ENCODE data around the gene CD160.

DNA sequence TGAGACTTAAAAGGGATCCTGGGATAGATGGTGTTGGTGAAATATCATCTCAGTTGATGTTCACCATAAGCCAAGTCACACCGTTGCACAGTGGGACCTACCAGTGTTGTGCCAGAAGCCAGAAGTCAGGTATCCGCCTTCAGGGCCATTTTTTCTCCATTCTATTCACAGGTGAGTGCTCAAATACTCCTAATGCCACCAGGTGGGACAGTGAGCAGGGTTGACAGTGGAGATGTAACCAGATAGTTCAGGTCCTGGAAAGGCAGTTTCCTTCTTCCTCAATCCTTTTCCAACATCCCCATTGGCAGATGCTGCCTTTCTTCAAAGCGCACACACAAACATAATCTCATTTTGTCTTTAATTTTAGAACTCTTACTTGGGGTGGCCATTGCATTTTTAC lies 11.6 kb downstream of the CD160 start:
- TF ChIP-seq, protein P1, sequence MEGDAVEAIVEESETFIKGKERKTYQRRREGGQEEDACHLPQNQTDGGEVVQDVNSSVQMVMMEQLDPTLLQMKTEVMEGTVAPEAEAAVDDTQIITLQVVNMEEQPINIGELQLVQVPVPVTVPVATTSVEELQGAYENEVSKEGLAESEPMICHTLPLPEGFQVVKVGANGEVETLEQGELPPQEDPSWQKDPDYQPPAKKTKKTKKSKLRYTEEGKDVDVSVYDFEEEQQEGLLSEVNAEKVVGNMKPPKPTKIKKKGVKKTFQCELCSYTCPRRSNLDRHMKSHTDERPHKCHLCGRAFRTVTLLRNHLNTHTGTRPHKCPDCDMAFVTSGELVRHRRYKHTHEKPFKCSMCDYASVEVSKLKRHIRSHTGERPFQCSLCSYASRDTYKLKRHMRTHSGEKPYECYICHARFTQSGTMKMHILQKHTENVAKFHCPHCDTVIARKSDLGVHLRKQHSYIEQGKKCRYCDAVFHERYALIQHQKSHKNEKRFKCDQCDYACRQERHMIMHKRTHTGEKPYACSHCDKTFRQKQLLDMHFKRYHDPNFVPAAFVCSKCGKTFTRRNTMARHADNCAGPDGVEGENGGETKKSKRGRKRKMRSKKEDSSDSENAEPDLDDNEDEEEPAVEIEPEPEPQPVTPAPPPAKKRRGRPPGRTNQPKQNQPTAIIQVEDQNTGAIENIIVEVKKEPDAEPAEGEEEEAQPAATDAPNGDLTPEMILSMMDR (IDR thresholded peaks at IDR 0.05): no peak
- TF ChIP-seq POLR2A (IDR thresholded peaks at IDR 0.05): no peak
